Measurements from ENCODE around the gene PRSS48. TPM values are rescaled to one million over a fixed set of nuclear protein-coding genes. Genes with fewer than 3 reads are reported as not detected.

Gene PRSS48
- total RNA-seq, 1 donor from 2014 or later: not detected

DNA sequence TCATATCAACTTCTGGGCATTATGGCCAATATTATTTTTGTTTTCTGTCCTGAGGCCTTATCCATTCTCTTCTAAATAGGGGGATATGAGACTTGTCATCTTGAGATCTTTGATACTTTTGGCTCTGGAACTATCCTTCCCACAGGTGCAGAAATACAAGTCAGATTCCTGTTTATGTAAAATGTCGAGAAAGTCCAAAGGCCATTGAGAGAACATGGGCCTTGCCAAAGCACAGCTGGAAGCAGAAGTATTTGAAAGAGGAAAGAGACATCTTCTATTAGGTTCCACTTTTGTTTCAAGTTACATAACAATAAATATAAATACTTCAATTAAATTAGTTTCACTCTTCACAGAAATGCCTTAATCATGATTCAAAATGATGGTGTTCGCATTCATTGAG is 20.8 kb upstream of the PRSS48 start:
- Mint-ChIP-seq H3K36me3 (ENCODE audit: insufficient read depth) (peaks cover 9% of the 10 kb centered on the region), H3K27me3 (no peaks in the 10 kb centered on the region), H3K27ac (no peak overlapping the region), H3K4me3 (ENCODE audit: low read depth) (no peak overlapping the region), H3K9me3 (ENCODE audit: low read depth) (peaks cover 4% of the 10 kb centered on the region), H3K4me1 (ENCODE audit: low read depth) (no peaks in the 10 kb centered on the region)
- TF ChIP-seq CTCF (IDR thresholded peaks at IDR 0.05; ENCODE audit: unreplicated experiment): no peak
- no peak for DNase-seq (ENCODE audit: low spot score, unreplicated experiment)

DNA sequence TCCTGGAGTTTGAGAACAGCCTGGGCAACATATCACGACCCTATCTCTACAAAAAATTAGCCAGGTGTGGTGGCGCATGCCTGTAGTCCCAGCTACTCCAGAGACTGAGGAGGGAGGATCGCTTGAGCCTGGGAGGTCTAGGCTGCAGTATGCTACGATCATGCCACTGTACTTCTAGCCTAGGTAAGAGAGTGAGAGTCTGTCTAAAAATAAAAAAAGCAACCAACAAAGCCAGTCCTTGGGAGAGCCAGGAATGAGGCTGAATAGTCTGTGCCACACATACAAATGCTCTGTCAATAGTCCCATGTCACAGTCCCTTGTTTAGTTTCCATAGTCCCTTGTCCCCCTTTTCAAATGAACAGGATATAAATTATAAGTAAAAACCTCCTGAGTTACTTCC is 19.3 kb upstream of the PRSS48 start:
- no peak overlapping the region for H3K4me3 Mint-ChIP-seq (ENCODE audit: low read depth)
- no peak for TF ChIP-seq CTCF (IDR thresholded peaks at IDR 0.05; ENCODE audit: unreplicated experiment)
- no peak for DNase-seq (ENCODE audit: low spot score, unreplicated experiment)
- H3K27ac Mint-ChIP-seq: no peak overlapping the region
- H3K36me3 Mint-ChIP-seq (ENCODE audit: insufficient read depth): peaks cover 11% of the 10 kb centered on the region
- H3K9me3 Mint-ChIP-seq (ENCODE audit: low read depth): peaks cover 4% of the 10 kb centered on the region
- H3K4me1 Mint-ChIP-seq (ENCODE audit: low read depth): no peaks in the 10 kb centered on the region
- H3K27me3 Mint-ChIP-seq: no peaks in the 10 kb centered on the region

DNA sequence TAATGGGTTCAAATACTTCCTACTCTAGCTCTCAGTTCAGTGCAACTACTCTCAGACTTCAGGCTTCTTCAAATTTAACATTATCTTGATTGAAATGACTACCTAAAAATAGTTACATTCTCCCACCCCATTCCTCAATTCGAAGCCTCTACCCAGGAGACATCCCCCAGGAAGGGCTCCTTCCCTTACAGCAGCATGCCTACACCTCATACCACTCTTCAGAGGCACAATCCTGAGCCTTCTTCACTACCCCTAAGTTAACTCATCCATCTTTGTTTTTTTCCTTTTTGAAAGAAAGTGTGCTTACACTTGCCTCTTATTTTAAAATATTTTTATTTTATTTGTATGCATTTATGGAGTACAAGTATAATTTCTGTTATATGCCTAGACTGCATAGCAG is 17.2 kb upstream of the PRSS48 start:
- no peak for DNase-seq (ENCODE audit: low spot score, unreplicated experiment)
- no peak for TF ChIP-seq CTCF (IDR thresholded peaks at IDR 0.05; ENCODE audit: unreplicated experiment)
- no peak overlapping the region for H3K27ac Mint-ChIP-seq
- H3K9me3 Mint-ChIP-seq (ENCODE audit: low read depth): peaks cover 4% of the 10 kb centered on the region
- H3K4me1 Mint-ChIP-seq (ENCODE audit: low read depth): no peaks in the 10 kb centered on the region
- no peak overlapping the region for H3K4me3 Mint-ChIP-seq (ENCODE audit: low read depth)
- peaks cover 12% of the 10 kb centered on the region for H3K36me3 Mint-ChIP-seq (ENCODE audit: insufficient read depth)
- no peaks in the 10 kb centered on the region for H3K27me3 Mint-ChIP-seq

- H3K9me3 Mint-ChIP-seq (ENCODE audit: low read depth): peaks cover 4% of the 10 kb centered on the region
- H3K36me3 Mint-ChIP-seq (ENCODE audit: insufficient read depth): peaks cover 13% of the 10 kb centered on the region
- no peak overlapping the region for H3K27ac Mint-ChIP-seq
- H3K4me3 Mint-ChIP-seq (ENCODE audit: low read depth): no peak overlapping the region
- TF ChIP-seq CTCF (IDR thresholded peaks at IDR 0.05; ENCODE audit: unreplicated experiment): no peak
- no peaks in the 10 kb centered on the region for H3K27me3 Mint-ChIP-seq
- no peak for DNase-seq (ENCODE audit: low spot score, unreplicated experiment)
- no peaks in the 10 kb centered on the region for H3K4me1 Mint-ChIP-seq (ENCODE audit: low read depth)
These were observed 16.4 kb upstream of the PRSS48 start for GRCh38 chr4:151260526-151260925.

DNA sequence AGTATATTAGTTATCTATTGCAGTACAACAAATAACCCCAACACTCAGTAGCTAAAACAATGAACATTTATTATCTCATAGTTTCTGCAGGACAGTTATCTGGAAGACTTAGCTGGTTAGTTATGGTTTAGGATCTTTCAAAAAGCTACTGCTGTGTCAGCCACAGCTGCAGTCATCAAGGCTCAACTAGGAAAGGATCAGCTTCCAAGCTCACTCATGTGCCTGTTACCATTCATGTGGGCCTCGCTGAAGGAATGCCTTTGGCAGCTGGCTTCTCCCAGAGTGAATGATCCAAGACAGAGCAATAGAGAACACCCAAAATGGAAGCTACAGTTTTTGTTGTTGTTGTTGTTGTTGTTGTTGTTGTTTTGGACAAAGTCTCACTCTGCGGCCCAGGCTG is 13.5 kb upstream of the PRSS48 start:
- Mint-ChIP-seq H3K9me3 (ENCODE audit: low read depth) (no peaks in the 10 kb centered on the region), H3K4me3 (ENCODE audit: low read depth) (no peak overlapping the region), H3K27me3 (no peaks in the 10 kb centered on the region), H3K27ac (no peak overlapping the region), H3K36me3 (ENCODE audit: insufficient read depth) (peaks cover 4% of the 10 kb centered on the region), H3K4me1 (ENCODE audit: low read depth) (peaks cover 11% of the 10 kb centered on the region)
- DNase-seq (ENCODE audit: low spot score, unreplicated experiment): no peak
- TF ChIP-seq CTCF (IDR thresholded peaks at IDR 0.05; ENCODE audit: unreplicated experiment): no peak
